HG02943 (cell line): ENCODE results near the gene FOXN3.
"Not testable (repeated sequence)": the region's sequence is repeated elsewhere in the genome, so short reads cannot be mapped to it uniquely, and the experiment has no call there.

Source experiments
- ATAC-seq: cut with Tn5 transposase; IDR thresholded peaks from one replicate; pipeline ENCODE4 v1.9.1; 2021; ENCODE audit warnings: mild to moderate bottlenecking, low read depth, moderate library complexity; ENCODE audit not compliant: unreplicated experiment

The FOXN3 gene

GRCh38 chr14:89117012-89117411 is 300.0 kb downstream of the FOXN3 start:
- no peak for ATAC-seq

- ATAC-seq = no peak
Measured at GRCh38 chr14:89114109-89114508, 302.9 kb downstream of the FOXN3 start.

- ATAC-seq = no peak
Measured at GRCh38 chr14:89112720-89113119, 304.3 kb downstream of the FOXN3 start.

- not testable (repeated sequence) for ATAC-seq
Measured at GRCh38 chr14:89111766-89112543, 305.1 kb downstream of the FOXN3 start.

GRCh38 chr14:89111232-89111631 is 305.8 kb downstream of the FOXN3 start:
- ATAC-seq = not testable (repeated sequence)

GRCh38 chr14:89110110-89110509 is 306.9 kb downstream of the FOXN3 start:
- no peak for ATAC-seq

GRCh38 chr14:89108608-89109007 is 308.4 kb downstream of the FOXN3 start:
- ATAC-seq = no peak

GRCh38 chr14:89107626-89108025 is 309.4 kb downstream of the FOXN3 start:
- ATAC-seq = no peak
